Stimulated activated naive CD8-positive, alpha-beta T cell treated with anti-CD3 and anti-CD28 coated beads, Interleukin-15, Interleukin-2, amounts not matched to agents 100 ng/mL and 50 ng/mL, for 24 hours (primary cell): ENCODE measurements around the gene SGK1.
"Not testable (repeated sequence)": the region's sequence is repeated elsewhere in the genome, so short reads cannot be mapped to it uniquely, and the experiment has no call there.

ENCODE experiments used
- H3K27ac Mint-ChIP-seq: one replicate; pipeline ENCODE4 v1.8.0; 2021; ENCODE audit warnings: mild to moderate bottlenecking, mixed read lengths
- H3K27me3 Mint-ChIP-seq: one replicate; pipeline ENCODE4 v1.8.0; 2021; ENCODE audit warnings: mixed read lengths
- H3K36me3 Mint-ChIP-seq: one replicate; pipeline ENCODE4 v1.8.0; 2021; ENCODE audit warnings: low read depth, mixed read lengths
- H3K4me1 Mint-ChIP-seq: one replicate; pipeline ENCODE4 v1.8.0; 2021; ENCODE audit warnings: low read depth, mixed read lengths
- H3K4me3 Mint-ChIP-seq: one replicate; pipeline ENCODE4 v1.8.0; 2021; ENCODE audit warnings: mild to moderate bottlenecking, mixed read lengths
- H3K9me3 Mint-ChIP-seq: one replicate; pipeline ENCODE4 v1.8.0; 2021; ENCODE audit warnings: mixed read lengths

Gene SGK1

DNA sequence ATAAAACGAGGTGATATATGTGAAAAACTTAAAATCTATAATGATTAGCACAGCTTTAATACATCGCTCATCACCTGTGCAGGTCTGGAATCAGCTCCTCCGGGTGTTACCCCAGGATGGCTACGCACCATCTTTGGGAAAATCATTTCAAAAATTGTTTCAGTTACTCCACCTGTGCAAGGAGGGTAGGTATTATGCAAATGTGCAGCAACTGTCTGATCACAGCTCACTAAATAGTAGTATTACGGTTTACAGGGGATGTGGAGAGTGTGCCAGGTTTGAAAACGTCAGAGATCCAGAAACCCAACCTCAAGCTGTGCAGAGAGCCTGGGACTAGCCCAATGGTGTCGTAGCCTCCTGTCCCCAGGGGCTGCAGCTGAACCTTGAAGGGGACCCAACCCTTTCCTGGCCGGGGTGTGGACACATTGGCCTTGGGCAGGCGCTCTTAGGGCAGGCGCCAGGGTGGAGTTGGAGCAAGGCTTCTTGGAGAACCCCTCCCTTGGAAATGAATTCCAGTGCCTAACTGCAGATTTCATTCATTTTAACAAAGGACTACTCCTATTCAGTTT is 24.2 kb upstream of the SGK1 start:
- no peaks in the 10 kb centered on the region for H3K27me3 Mint-ChIP-seq
- H3K9me3 Mint-ChIP-seq: no peaks in the 10 kb centered on the region
- no peaks in the 10 kb centered on the region for H3K36me3 Mint-ChIP-seq
- H3K4me3 Mint-ChIP-seq: no peak overlapping the region
- no peak overlapping the region for H3K27ac Mint-ChIP-seq
- peaks cover 4% of the 10 kb centered on the region for H3K4me1 Mint-ChIP-seq

DNA sequence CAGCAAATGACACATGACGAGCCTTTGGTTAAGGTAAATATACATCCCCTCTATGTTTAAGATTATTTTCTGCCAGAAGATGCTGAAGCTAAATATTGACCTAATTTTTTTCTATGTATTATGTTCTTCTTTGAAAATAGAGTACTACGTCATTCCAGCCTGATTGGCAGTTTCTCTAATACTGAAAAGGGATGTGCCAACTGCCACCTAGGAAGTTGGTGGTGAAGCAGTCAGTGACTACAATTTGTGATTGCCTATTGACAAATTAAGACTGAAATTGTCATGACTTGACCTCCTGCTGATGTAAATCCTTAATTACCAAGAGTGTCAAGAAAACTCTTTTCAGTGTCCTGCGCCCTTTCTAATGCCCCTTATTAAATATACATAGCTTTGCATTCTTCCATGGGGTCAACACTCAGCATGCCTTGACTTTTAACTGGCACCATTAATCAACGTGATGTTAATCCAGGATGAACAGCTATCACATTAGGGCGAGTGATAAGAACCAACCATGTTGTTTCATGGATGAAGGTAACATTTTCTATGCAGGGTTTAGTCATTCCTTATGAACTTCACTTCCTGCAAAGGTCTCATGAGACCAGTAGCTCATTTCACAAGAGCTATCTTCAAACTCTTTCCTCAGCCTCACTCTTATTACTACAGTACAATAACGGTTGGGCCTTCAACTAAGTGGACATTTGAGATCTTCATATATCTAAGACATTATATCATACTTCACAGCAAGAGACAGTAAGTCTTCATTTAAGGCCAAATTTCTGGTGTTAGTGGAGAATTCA is 22.5 kb upstream of the SGK1 start:
- no peak overlapping the region for H3K27ac Mint-ChIP-seq
- H3K9me3 Mint-ChIP-seq: no peaks in the 10 kb centered on the region

GRCh38 chr6:134339216-134339615 is 21.3 kb upstream of the SGK1 start:
- Mint-ChIP-seq H3K4me1 (peaks cover 4% of the 10 kb centered on the region), H3K4me3 (no peak overlapping the region), H3K27ac (no peak overlapping the region), H3K36me3 (no peaks in the 10 kb centered on the region), H3K27me3 (no peaks in the 10 kb centered on the region), H3K9me3 (no peaks in the 10 kb centered on the region)

More for the DNA sequence above, 22.5 kb upstream of the SGK1 start:
- no peaks in the 10 kb centered on the region for H3K36me3 Mint-ChIP-seq
- H3K27me3 Mint-ChIP-seq: no peaks in the 10 kb centered on the region
- peaks cover 4% of the 10 kb centered on the region for H3K4me1 Mint-ChIP-seq
- H3K4me3 Mint-ChIP-seq: no peak overlapping the region

GRCh38 chr6:134331256-134331655 is 13.3 kb upstream of the SGK1 start:
- H3K36me3 Mint-ChIP-seq: no peaks in the 10 kb centered on the region
- no peaks in the 10 kb centered on the region for H3K27me3 Mint-ChIP-seq
- H3K27ac Mint-ChIP-seq: no peak overlapping the region
- H3K4me1 Mint-ChIP-seq: no peaks in the 10 kb centered on the region
- H3K4me3 Mint-ChIP-seq: no peak overlapping the region
- no peaks in the 10 kb centered on the region for H3K9me3 Mint-ChIP-seq

GRCh38 chr6:134330555-134330954 is 12.6 kb upstream of the SGK1 start:
- H3K4me1 Mint-ChIP-seq: no peaks in the 10 kb centered on the region
- H3K36me3 Mint-ChIP-seq: no peaks in the 10 kb centered on the region
- no peak overlapping the region for H3K27ac Mint-ChIP-seq
- H3K4me3 Mint-ChIP-seq: no peak overlapping the region
- H3K9me3 Mint-ChIP-seq: no peaks in the 10 kb centered on the region
- H3K27me3 Mint-ChIP-seq: no peaks in the 10 kb centered on the region

- Mint-ChIP-seq H3K4me3 (no peak overlapping the region), H3K4me1 (peaks cover 1% of the 10 kb centered on the region), H3K36me3 (no peaks in the 10 kb centered on the region), H3K9me3 (no peaks in the 10 kb centered on the region), H3K27ac (no peak overlapping the region), H3K27me3 (no peaks in the 10 kb centered on the region)
These were observed 10.9 kb upstream of the SGK1 start for GRCh38 chr6:134328792-134329191.

GRCh38 chr6:134328138-134328537 is 10.2 kb upstream of the SGK1 start:
- Mint-ChIP-seq H3K27me3 (no peaks in the 10 kb centered on the region), H3K4me1 (peaks cover 5% of the 10 kb centered on the region), H3K9me3 (no peaks in the 10 kb centered on the region), H3K4me3 (no peak overlapping the region), H3K27ac (no peak overlapping the region), H3K36me3 (no peaks in the 10 kb centered on the region)

DNA sequence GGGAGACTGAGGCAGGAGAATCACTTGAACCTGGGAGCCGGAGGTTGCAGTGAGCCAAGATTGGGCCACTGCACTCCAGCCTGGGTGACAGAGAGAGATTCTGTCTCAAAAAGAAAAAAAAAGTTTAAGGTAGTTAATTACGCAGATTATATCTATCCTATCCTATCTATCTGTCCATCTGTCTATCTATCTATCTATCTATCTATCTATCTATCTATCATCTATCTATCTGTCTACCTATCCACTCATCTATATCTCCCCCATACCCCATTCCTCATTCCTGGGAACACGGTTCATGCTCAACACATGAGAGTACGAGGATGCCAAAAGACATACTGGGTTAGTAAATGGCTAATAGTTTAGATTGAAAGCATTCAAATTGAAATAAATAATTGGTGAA is 8.3 kb upstream of the SGK1 start:
- H3K27ac Mint-ChIP-seq, H3K4me1 Mint-ChIP-seq, H3K9me3 Mint-ChIP-seq, H3K36me3 Mint-ChIP-seq, H3K4me3 Mint-ChIP-seq, H3K27me3 Mint-ChIP-seq: not testable (repeated sequence)

DNA sequence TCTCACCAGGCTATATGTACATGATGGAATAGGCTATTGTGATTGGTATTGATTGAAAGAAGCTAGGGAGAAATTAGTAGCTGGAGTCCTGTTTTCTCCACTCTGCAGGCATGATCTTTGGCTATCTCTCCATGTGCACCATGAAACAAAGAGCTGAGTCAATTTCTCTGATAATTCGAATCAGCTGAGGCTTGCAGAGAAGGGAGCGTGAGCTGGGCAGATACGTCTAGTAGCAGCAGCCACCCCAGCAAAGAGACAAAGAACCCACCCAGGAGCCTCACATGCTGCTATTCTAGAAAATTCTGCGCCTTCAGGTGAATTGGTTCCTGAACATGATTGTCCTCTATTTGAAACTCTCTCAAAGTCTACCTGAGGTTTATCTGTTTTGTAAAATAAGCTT is 6.9 kb upstream of the SGK1 start:
- peaks cover 5% of the 10 kb centered on the region for H3K4me1 Mint-ChIP-seq
- no peak overlapping the region for H3K27ac Mint-ChIP-seq
- H3K36me3 Mint-ChIP-seq: no peaks in the 10 kb centered on the region
- H3K9me3 Mint-ChIP-seq: peaks cover 3% of the 10 kb centered on the region
- no peak overlapping the region for H3K4me3 Mint-ChIP-seq
- peaks cover 2% of the 10 kb centered on the region for H3K27me3 Mint-ChIP-seq

DNA sequence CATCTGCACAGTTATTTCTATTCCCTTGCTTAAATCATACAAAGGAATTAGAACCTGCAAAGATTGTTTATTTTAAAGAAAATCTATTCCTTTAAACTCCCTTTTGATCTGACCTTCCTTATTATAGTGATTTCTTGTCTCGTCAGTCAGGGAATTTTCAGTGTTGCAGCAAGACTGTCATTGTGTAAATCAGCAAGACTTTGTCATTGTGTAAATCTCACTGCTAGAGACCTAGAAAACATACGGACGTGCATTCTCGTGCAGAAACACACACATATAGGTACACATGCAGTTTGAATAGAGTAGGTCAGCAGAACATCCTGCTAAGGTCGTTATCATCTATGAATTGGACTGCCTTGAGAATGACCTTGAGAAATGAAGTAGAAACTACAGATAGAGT is 6.2 kb upstream of the SGK1 start:
- Mint-ChIP-seq H3K36me3 (no peaks in the 10 kb centered on the region), H3K9me3 (peaks cover 7% of the 10 kb centered on the region), H3K27me3 (peaks cover 8% of the 10 kb centered on the region), H3K27ac (no peak overlapping the region), H3K4me3 (no peak overlapping the region), H3K4me1 (peaks cover 5% of the 10 kb centered on the region)

DNA sequence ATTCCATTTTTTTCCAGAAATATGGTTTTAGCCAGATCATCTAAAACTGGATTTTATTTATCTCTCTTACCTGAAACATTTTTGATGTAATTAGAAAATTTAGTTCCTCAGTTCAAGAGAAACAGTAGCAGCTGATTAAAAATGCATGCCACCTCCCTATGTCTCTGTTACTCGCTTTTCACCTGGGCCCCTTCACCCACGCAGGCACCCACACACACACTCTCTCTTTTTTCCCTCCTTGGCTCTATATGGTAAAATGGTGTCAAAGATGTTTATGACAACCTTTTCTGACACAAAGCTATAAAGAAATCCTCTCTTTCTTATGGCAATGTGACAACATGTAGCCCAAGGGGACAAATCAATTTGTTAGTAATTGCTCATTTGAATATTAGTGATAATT is 5.8 kb upstream of the SGK1 start:
- Mint-ChIP-seq H3K27me3 (peaks cover 13% of the 10 kb centered on the region), H3K27ac (no peak overlapping the region), H3K4me1 (peaks cover 5% of the 10 kb centered on the region), H3K36me3 (no peaks in the 10 kb centered on the region), H3K4me3 (no peak overlapping the region), H3K9me3 (peaks cover 7% of the 10 kb centered on the region)

GRCh38 chr6:134323294-134323693 is 5.4 kb upstream of the SGK1 start:
- H3K36me3 Mint-ChIP-seq: no peaks in the 10 kb centered on the region
- no peak overlapping the region for H3K27ac Mint-ChIP-seq
- H3K9me3 Mint-ChIP-seq: peaks cover 7% of the 10 kb centered on the region
- H3K4me3 Mint-ChIP-seq: no peak overlapping the region
- peaks cover 6% of the 10 kb centered on the region for H3K4me1 Mint-ChIP-seq
- peaks cover 16% of the 10 kb centered on the region for H3K27me3 Mint-ChIP-seq

DNA sequence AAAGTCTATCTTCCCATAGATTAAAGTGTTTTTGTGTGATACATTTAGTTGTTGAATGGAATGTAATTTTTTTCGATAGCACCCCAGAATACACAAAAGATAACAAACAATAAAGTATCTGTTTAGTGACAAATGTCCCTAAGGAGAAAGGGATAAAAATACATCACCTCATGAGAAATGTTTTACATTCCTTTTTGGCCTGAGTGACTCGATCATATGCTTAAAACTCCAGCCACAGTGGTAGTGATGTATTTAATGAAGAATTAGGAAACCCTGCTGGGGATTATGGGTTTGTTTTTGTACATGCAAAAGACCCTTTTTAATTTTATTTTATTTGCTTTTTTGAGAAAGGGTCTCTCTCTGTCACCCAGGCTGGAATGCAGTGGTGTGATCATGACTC is 4.3 kb upstream of the SGK1 start:
- Mint-ChIP-seq H3K27ac (no peak overlapping the region), H3K9me3 (peaks cover 7% of the 10 kb centered on the region), H3K27me3 (peaks cover 27% of the 10 kb centered on the region), H3K4me1 (peaks cover 15% of the 10 kb centered on the region), H3K4me3 (no peak overlapping the region), H3K36me3 (no peaks in the 10 kb centered on the region)

GRCh38 chr6:134321246-134321645 is 3.3 kb upstream of the SGK1 start:
- Mint-ChIP-seq H3K4me3 (no peak overlapping the region), H3K9me3 (peaks cover 7% of the 10 kb centered on the region), H3K36me3 (no peaks in the 10 kb centered on the region), H3K27me3 (peaks cover 37% of the 10 kb centered on the region), H3K4me1 (peaks cover 18% of the 10 kb centered on the region), H3K27ac (no peak overlapping the region)

- not testable (repeated sequence) for H3K9me3 Mint-ChIP-seq, H3K36me3 Mint-ChIP-seq, H3K4me3 Mint-ChIP-seq, H3K27ac Mint-ChIP-seq
- H3K27me3 Mint-ChIP-seq: peaks cover 42% of the 10 kb centered on the region
- H3K4me1 Mint-ChIP-seq: peaks cover 18% of the 10 kb centered on the region
These were observed 1.8 kb upstream of the SGK1 start for GRCh38 chr6:134319686-134320085.

GRCh38 chr6:134318974-134319281 is 1.0 kb upstream of the SGK1 start:
- Mint-ChIP-seq H3K4me1 (peaks cover 18% of the 10 kb centered on the region), H3K27me3 (peaks cover 43% of the 10 kb centered on the region), H3K9me3 (peaks cover 7% of the 10 kb centered on the region), H3K27ac (no peak overlapping the region), H3K4me3 (no peak overlapping the region), H3K36me3 (no peaks in the 10 kb centered on the region)
